K562 (cell line): ENCODE data around the gene OLFM3. TPM values are rescaled to one million over a fixed set of nuclear protein-coding genes. Genes with fewer than 3 reads are reported as not detected.

Experiments used
- ATAC-seq: fragments of 200-7000 bp; cut with Tn5 transposase; 3 replicates; pipeline ENCODE4 v1.9.1; 2020; ENCODE audit warnings: moderate library complexity
- BruUV-seq: library from RNA; stranded (reverse); fragments of 400-500 nt; replicated peaks from 2 replicates; lab custom pipeline; 2021; lab: Mats Ljungman, UMichigan
- CTCF ChIA-PET: fragments of 300-600 bp; formaldehyde crosslinking; extraction: SDS; loops from one replicate; lab custom pipeline; 2021; ENCODE audit warnings: low intra/inter-chr PET ratio; lab: Yijun Ruan, JAX
- POLR2A ChIA-PET: fragments of 300-600, 350-650 bp; sonication (Branson Sonifier 250); formaldehyde crosslinking; extraction: SDS; loops from one replicate; lab custom pipeline; 2021; ENCODE audit warnings: antibody characterized with exemption, inconsistent platforms; lab: Yijun Ruan, JAX
- DNase-seq, 4 experiments: peaks; one replicate each; pipeline versions ENCODE4 v3.0.0 to v3.0.0-alpha.2; 2011 to 2018; ENCODE audit warnings: low spot score in 3 of 4, mixed read lengths in 3 of 4; ENCODE audit errors: extremely low read depth in 1 of 4
- FAIRE-seq: peaks from 2 replicates; lab custom pipeline; 2011; peaks lifted over from hg19 to GRCh38; lab: Jason Lieb, UNC
- H2AFZ ChIP-seq: 2 replicates; pipeline ENCODE4 v1.6.0; 2011; ENCODE audit warnings: low read depth, low read length, control low read depth, inconsistent platforms
- H3K27ac ChIP-seq: fragments of 200-600 bp; 3 replicates; pipeline ENCODE4 v1.8.0; 2011; ENCODE audit warnings: low read depth, mild to moderate bottlenecking, control low read depth, inconsistent platforms, low read length, moderate library complexity, mixed read lengths; ENCODE audit errors: extremely low read depth
- H3K27me3 ChIP-seq, 2 experiments: fragments of 300-600 bp in 1 of 2; 2 replicates in 1 of 2; 3 replicates in 1 of 2; pipeline versions ENCODE4 v1.6.0 to v1.8.0; 2011; ENCODE audit warnings: inconsistent platforms in 2 of 2, low read length in 2 of 2, mild to moderate bottlenecking in 1 of 2, mixed read lengths in 1 of 2, moderate library complexity in 1 of 2; ENCODE audit not compliant: control insufficient read depth in 2 of 2, insufficient read depth in 2 of 2
- H3K36me3 ChIP-seq: fragments of 300-600 bp; 3 replicates; pipeline ENCODE4 v1.8.0; 2011; ENCODE audit warnings: mild to moderate bottlenecking, low read length, inconsistent platforms; ENCODE audit not compliant: control insufficient read depth, insufficient read depth
- H3K4me1 ChIP-seq, 2 experiments: fragments of 200-600 bp in 1 of 2; replicated peaks in 1 of 2; 2 replicates in 1 of 2; 3 replicates in 1 of 2; pipeline versions ENCODE4 v1.5.1 to v1.8.0; 2011; ENCODE audit warnings: inconsistent platforms in 2 of 2, low read length in 2 of 2, mild to moderate bottlenecking in 1 of 2, mixed read lengths in 1 of 2, moderate library complexity in 1 of 2; ENCODE audit not compliant: control insufficient read depth in 2 of 2, insufficient read depth in 2 of 2
- H3K4me2 ChIP-seq: 2 replicates; pipeline ENCODE4 v1.6.1; 2011; ENCODE audit warnings: low read length, control low read depth, inconsistent platforms, mixed read lengths; ENCODE audit not compliant: insufficient read depth
- H3K4me3 ChIP-seq: fragments of 200-600 bp; sonication (generic), shearing (Covaris generic); 2 replicates; pipeline ENCODE4 v1.5.1; 2016; ENCODE audit warnings: control low read depth, inconsistent platforms
- H3K79me2 ChIP-seq: fragments of 200-600 bp; 3 replicates; pipeline ENCODE4 v1.8.0; 2011; ENCODE audit warnings: low read length, inconsistent platforms; ENCODE audit not compliant: control insufficient read depth, insufficient read depth
- H3K9ac ChIP-seq, 2 experiments: 2 replicates each; pipeline versions ENCODE4 v1.6.0 to v1.6.1; 2011; ENCODE audit warnings: low read depth in 2 of 2, low read length in 2 of 2, control low read depth in 1 of 2, inconsistent platforms in 1 of 2, mild to moderate bottlenecking in 1 of 2, mixed read lengths in 1 of 2; ENCODE audit not compliant: insufficient read depth in 1 of 2
- H3K9me1 ChIP-seq: one replicate; pipeline ENCODE4 v1.6.0; 2011; ENCODE audit warnings: inconsistent platforms, mild to moderate bottlenecking, low read length, moderate library complexity; ENCODE audit not compliant: control insufficient read depth, insufficient read depth
- H3K9me3 ChIP-seq: replicated peaks from 2 replicates; pipeline ENCODE4 v1.5.1; 2011; ENCODE audit warnings: low read depth, low read length, inconsistent platforms; ENCODE audit not compliant: control insufficient read depth, insufficient read depth
- H4K20me1 ChIP-seq: replicated peaks from 2 replicates; pipeline ENCODE4 v1.6.1; 2011; ENCODE audit warnings: low read length, inconsistent platforms, mixed read lengths; ENCODE audit not compliant: control insufficient read depth, insufficient read depth
- BCOR ChIP-seq: fragments of 450-650 bp; IDR thresholded peaks from 2 replicates; pipeline ENCODE4 v1.6.1; 2016
- CREB1 ChIP-seq, 2 experiments: sonication (generic) in 1 of 2; formaldehyde crosslinking in 1 of 2; IDR thresholded peaks; 2 replicates each; pipeline versions ENCODE4 v1.6.1 to v1.8.0; 2012 to 2022; ENCODE audit warnings: inconsistent platforms in 1 of 2, mild to moderate bottlenecking in 1 of 2, missing genetic modification reagents in 1 of 2, moderate library complexity in 1 of 2
- FOXK2 ChIP-seq, 2 experiments: fragments of 450-650 bp; IDR thresholded peaks in 1 of 2; conservative IDR thresholded peaks in 1 of 2; 2 replicates each; pipeline ENCODE4 v1.6.1; 2016; ENCODE audit warnings: low read depth in 2 of 2, mild to moderate bottlenecking in 1 of 2
- GABPB2 ChIP-seq: fragments of 250-450 bp; sonication (Bioruptor Pico); conservative IDR thresholded peaks from 2 replicates; pipeline ENCODE4 v1.5.1; 2021; ENCODE audit warnings: mild to moderate bottlenecking
- PCBP1 ChIP-seq: fragments of 200-400 bp; formaldehyde crosslinking; IDR thresholded peaks from 2 replicates; pipeline ENCODE4 v1.6.1; 2018; ENCODE audit warnings: mild to moderate bottlenecking, low read depth, low read length; ENCODE audit not compliant: poor library complexity, severe bottlenecking
- PCBP2 ChIP-seq: fragments of 200-400 bp; formaldehyde crosslinking; IDR thresholded peaks from 2 replicates; pipeline ENCODE4 v1.6.1; 2018; ENCODE audit warnings: low read length, low read depth, mild to moderate bottlenecking, moderate library complexity; ENCODE audit not compliant: poor library complexity, severe bottlenecking
- PHB2 ChIP-seq: fragments of 450-650 bp; IDR thresholded peaks from 2 replicates; pipeline ENCODE4 v1.6.1; 2017; ENCODE audit warnings: low read depth
- POLR3A ChIP-seq: IDR thresholded peaks from 2 replicates; pipeline ENCODE4 v1.6.1; 2011; ENCODE audit warnings: borderline replicate concordance, mild to moderate bottlenecking, moderate library complexity; ENCODE audit not compliant: insufficient read length, insufficient read depth; ENCODE audit errors: extremely low read depth
- SIN3B ChIP-seq: fragments of 450-650 bp; IDR thresholded peaks from 2 replicates; pipeline ENCODE4 v1.6.1; 2017; ENCODE audit warnings: low read depth, mild to moderate bottlenecking, moderate library complexity
- STAT5B ChIP-seq: fragments of 250-450 bp; sonication (Bioruptor Pico); IDR thresholded peaks from 2 replicates; pipeline ENCODE4 v1.8.0; 2021; ENCODE audit warnings: mild to moderate bottlenecking, inconsistent platforms
- ZBTB17 ChIP-seq: fragments of 450-650 bp; formaldehyde crosslinking; IDR thresholded peaks from 2 replicates; pipeline ENCODE4 v1.4.0; 2020; ENCODE audit warnings: mild to moderate bottlenecking
- ZNF316 ChIP-seq: fragments of 450-650 bp; IDR thresholded peaks from 2 replicates; pipeline ENCODE4 v1.6.1; 2016
- ZNF707 ChIP-seq: fragments of 250-450 bp; sonication (Bioruptor Pico); conservative IDR thresholded peaks from 2 replicates; pipeline ENCODE4 v1.8.0; 2022; ENCODE audit warnings: inconsistent platforms, mild to moderate bottlenecking, moderate library complexity
- WGBS: fragments of 100-300 bp; shearing (Covaris generic); methylation state at CpG from one replicate; pipeline ENCODE4 v1.1.6; 2016; ENCODE audit warnings: low coverage, mixed read lengths; ENCODE audit not compliant: insufficient coverage; ENCODE audit errors: missing lambda C conversion rate; 5-methylcytosine and 5-hydroxymethylcytosine counted together
- in situ Hi-C: fragments of 300-500 bp; cut with MboI; formaldehyde crosslinking; loops from 4 replicates; pipeline ENCODE4 v1.15.0; 2018; ENCODE audit warnings: inconsistent platforms, mixed read lengths
- intact Hi-C: fragments of 100-400 bp; cut with micrococcal nuclease; formaldehyde crosslinking; loops from 2 replicates; pipeline ENCODE4 v1.14.2; 2022
- polyA plus RNA-seq, 8 experiments: library from polyadenylated mRNA; depleted of rRNA in 4 of 8; stranded (reverse) in 5 of 8; unstranded in 3 of 8; fragments of >200 nt; fragmentation: Nextera tagmentation in 2 of 8; fragmentation: Illumina TruSeq in 1 of 8; extraction: Ambion mirVana in 2 of 8; extraction: Trizol in 1 of 8; gene quantifications; 2 replicates each; pipeline versions ENCODE4 v1.2.1 to v1.2.3, GENCODE V29; 2011 to 2014; ENCODE audit warnings: inconsistent platforms in 1 of 8, missing spikeins in 1 of 8
- total RNA-seq, 7 experiments: library from RNA; depleted of rRNA in 6 of 7; stranded (reverse); fragments of >200 nt in 6 of 7; fragmentation: Illumina TruSeq in 2 of 7; extraction: Trizol in 2 of 7; gene quantifications; 2 replicates each; pipeline versions ENCODE4 v1.2.1 to v1.2.3, GENCODE V29; 2011 to 2021; ENCODE audit warnings: low replicate concordance in 1 of 7
- TF ChIP-seq, protein P1 (sequence below): fragments of 450-650 bp; IDR thresholded peaks from 2 replicates; pipeline ENCODE4 v1.7.0; 2016; ENCODE audit warnings: borderline replicate concordance
- TF ChIP-seq, protein P2 (sequence below): fragments of 250-450 bp; sonication (Bioruptor Pico); IDR thresholded peaks from 2 replicates; pipeline ENCODE4 v1.4.0; 2020; ENCODE audit warnings: mild to moderate bottlenecking, moderate library complexity, borderline replicate concordance
- TF ChIP-seq, protein P3 (sequence below): fragments of 450-650 bp; IDR thresholded peaks from 2 replicates; pipeline ENCODE4 v1.6.1; 2016; ENCODE audit warnings: missing biosample characterization, missing genetic modification characterization

OLFM3 gene
- total and polyA plus RNA-seq, 9 of the 15 experiments (the other 6 are each of a cell fraction or from before 2014, with no cell fraction given), result 0.07 TPM; not detected in 8

DNA sequence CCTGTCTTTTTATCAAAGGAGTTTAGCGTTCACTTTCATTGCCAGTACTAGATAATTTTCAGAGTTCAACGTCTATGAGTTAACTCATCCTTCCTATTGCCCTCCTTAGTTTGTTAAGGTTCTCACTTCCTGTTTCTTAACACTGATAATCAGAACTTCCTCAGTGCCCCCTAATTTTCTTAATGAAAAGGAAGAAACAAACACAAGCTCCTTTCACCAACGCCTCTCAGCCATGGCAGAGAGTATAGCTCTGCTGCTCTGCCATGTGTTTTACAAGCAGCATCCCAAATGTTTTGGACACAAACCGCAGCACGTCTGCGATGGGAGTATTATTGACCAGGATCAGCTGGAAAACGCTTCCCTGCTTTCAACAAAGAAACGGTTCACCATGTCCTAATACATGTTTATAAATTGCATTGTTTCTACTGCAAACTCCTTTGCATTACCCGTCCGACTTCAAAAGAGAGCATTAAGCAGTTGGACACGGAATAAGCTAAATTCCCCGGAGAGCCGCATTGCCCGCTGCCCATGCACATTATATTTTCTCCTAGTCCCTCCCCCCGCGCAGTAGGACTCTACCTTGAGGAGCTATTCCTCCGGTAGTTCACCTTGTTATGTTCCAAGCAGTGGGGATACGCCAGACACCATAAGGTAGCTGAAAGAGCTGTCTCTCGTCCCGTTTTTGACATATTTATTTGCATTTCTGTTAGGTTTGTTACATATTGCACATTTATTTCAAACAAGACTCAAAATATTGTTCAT is 561 bp downstream of the OLFM3 start (continued):
- TF ChIP-seq, protein P1, sequence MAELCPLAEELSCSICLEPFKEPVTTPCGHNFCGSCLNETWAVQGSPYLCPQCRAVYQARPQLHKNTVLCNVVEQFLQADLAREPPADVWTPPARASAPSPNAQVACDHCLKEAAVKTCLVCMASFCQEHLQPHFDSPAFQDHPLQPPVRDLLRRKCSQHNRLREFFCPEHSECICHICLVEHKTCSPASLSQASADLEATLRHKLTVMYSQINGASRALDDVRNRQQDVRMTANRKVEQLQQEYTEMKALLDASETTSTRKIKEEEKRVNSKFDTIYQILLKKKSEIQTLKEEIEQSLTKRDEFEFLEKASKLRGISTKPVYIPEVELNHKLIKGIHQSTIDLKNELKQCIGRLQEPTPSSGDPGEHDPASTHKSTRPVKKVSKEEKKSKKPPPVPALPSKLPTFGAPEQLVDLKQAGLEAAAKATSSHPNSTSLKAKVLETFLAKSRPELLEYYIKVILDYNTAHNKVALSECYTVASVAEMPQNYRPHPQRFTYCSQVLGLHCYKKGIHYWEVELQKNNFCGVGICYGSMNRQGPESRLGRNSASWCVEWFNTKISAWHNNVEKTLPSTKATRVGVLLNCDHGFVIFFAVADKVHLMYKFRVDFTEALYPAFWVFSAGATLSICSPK, result no peak
- TF ChIP-seq ZNF707 (CRISPR knock-in tag), result no peak
- TF ChIP-seq PCBP1, result no peak
- no peak for TF ChIP-seq CREB1 (IDR thresholded peaks at IDR 0.05)
- no peak for TF ChIP-seq CREB1 (CRISPR knock-in tag; IDR thresholded peaks at IDR 0.05)
- TF ChIP-seq ZBTB17, result no peak

DNA sequence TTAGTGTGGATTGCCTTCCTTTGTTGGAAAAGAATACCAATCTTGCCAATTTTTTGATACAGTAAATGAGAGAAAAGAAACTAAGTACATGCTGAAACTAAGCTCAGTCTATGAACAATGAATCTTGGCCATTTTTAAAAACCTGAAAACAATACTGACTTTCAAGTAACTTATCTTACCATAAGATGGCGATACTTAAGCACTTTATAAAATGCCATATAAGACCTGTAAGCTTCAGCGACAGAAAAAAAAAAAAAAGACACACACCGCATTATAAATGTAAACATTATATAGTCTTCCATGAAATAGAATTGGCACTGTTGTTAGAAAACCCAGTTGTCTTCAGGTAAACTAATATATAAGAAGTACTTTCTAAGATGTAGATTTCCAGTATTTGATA is 3.0 kb downstream of the OLFM3 start:
- ChIA-PET CTCF (no interaction called here), POLR2A (no interaction called here)
- H3K27me3 ChIP-seq, result no peaks in the 10 kb centered on the region
- no peaks in the 10 kb centered on the region for H3K9me1 ChIP-seq
- no peaks in the 10 kb centered on the region for H3K36me3 ChIP-seq
- no peak overlapping the region for H3K27ac ChIP-seq
- DNase-seq, result no peak
- no peaks in the 10 kb centered on the region for H3K9me3 ChIP-seq
- H3K4me2 ChIP-seq, result no peak overlapping the region
- H3K4me3 ChIP-seq, result no peak overlapping the region
- no peak for ATAC-seq
- no peak for FAIRE-seq
- no peak overlapping the region for H3K9ac ChIP-seq
- no peaks in the 10 kb centered on the region for H3K4me1 ChIP-seq
- WGBS, result 3% methylated on average over 3 of the region's 3 CpGs
- in situ Hi-C loops, result no loop called here
- intact Hi-C loops, result no loop called here
- H4K20me1 ChIP-seq, result no peaks in the 10 kb centered on the region
- no TSS peak for BruUV-seq
- H3K79me2 ChIP-seq, result no peaks in the 10 kb centered on the region
- no peak overlapping the region for H2AFZ ChIP-seq
- TF ChIP-seq FOXK2 (conservative IDR thresholded peaks at IDR 0.05 in 1 of 2, IDR thresholded peaks at IDR 0.05 in 1 of 2; ENCODE audit: low read depth in 2 of 2), result no peak
- no peak for TF ChIP-seq GABPB2 (CRISPR knock-in tag)
- TF ChIP-seq, protein P2, sequence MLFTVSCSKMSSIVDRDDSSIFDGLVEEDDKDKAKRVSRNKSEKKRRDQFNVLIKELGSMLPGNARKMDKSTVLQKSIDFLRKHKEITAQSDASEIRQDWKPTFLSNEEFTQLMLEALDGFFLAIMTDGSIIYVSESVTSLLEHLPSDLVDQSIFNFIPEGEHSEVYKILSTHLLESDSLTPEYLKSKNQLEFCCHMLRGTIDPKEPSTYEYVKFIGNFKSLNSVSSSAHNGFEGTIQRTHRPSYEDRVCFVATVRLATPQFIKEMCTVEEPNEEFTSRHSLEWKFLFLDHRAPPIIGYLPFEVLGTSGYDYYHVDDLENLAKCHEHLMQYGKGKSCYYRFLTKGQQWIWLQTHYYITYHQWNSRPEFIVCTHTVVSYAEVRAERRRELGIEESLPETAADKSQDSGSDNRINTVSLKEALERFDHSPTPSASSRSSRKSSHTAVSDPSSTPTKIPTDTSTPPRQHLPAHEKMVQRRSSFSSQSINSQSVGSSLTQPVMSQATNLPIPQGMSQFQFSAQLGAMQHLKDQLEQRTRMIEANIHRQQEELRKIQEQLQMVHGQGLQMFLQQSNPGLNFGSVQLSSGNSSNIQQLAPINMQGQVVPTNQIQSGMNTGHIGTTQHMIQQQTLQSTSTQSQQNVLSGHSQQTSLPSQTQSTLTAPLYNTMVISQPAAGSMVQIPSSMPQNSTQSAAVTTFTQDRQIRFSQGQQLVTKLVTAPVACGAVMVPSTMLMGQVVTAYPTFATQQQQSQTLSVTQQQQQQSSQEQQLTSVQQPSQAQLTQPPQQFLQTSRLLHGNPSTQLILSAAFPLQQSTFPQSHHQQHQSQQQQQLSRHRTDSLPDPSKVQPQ (CRISPR knock-in tag), result no peak
- TF ChIP-seq ZNF316, result no peak
- TF ChIP-seq PHB2, result no peak
- no peak for TF ChIP-seq STAT5B (CRISPR knock-in tag)
- no peak for TF ChIP-seq POLR3A
- TF ChIP-seq PCBP2, result no peak
- TF ChIP-seq BCOR, result no peak
- no peak for TF ChIP-seq SIN3B
- TF ChIP-seq, protein P3, sequence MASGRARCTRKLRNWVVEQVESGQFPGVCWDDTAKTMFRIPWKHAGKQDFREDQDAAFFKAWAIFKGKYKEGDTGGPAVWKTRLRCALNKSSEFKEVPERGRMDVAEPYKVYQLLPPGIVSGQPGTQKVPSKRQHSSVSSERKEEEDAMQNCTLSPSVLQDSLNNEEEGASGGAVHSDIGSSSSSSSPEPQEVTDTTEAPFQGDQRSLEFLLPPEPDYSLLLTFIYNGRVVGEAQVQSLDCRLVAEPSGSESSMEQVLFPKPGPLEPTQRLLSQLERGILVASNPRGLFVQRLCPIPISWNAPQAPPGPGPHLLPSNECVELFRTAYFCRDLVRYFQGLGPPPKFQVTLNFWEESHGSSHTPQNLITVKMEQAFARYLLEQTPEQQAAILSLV (tag), result no peak
